Activated CD4-positive, alpha-beta T cell treated with anti-CD3 and anti-CD28 coated beads for 24 hours (primary cell): Measurements from ENCODE around the gene AIP.
A peak's percentile ranks its signal among the peaks of the same experiment; 100 is the strongest.

Source experiments
- DNase-seq, 2 donors: peaks; one replicate each; pipeline ENCODE4 v3.0.0-alpha.2; 2020; ENCODE audit warnings: low read depth in 2 of 2

Gene AIP

GRCh38 chr11:67493548-67494370 is 10.9 kb downstream of the AIP start:
- no peak for DNase-seq

GRCh38 chr11:67494371-67495233 is 11.8 kb downstream of the AIP start:
- no peak for DNase-seq

GRCh38 chr11:67495234-67496005 is 12.6 kb downstream of the AIP start:
- no peak for DNase-seq

DNA sequence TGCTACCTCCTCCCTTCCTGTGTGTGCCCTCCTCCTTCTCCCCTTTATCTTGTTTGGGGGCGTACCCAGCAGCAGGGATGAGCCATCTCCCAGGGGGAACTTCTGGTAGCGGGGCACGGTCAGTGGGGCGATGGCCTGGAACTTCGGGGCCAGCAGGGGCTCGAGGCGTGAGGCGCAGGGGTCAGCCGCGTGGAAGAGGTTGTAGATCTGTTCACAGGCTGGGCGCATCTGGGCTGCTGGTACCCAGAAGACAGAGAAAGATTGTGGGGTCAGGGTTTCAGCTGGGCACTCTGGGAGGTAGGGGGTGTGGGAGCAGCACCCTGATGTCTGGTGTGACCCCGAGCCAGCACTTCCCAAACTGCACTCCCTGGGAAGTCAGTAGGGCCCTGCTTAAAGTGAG is 13.3 kb downstream of the AIP start:
- DNase-seq: no peak

DNA sequence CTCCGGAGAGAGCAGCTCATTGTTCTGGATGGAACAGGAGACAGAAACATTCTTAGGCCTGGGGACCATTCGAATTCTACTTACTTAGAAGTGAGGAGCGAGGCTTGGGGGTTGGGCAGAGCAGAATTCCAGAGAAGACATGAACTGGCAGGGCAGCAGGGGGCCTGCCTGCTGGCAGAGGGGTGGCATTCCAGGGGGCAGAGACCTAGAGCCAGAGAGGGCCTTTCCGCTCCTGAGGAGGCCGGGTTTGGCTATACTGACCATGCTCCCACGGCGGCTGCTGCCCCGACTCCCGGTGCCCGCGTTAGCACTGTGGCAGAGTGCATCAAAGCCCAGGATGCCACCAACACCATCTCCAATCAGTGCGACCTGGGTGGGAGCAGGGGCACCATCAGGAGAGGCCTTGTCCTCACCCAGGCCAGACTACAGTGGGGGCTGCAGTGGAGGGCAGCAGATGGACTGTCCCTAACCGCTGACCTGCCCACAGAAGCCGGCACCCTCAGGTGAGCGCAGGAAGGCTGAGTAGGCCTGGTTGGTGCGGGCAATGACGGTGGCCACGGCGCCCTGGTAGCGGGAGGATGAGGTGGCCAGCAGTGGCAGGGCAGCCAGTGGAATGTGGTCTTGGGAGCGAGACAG is 14.9 kb downstream of the AIP start:
- DNase-seq: no peak

DNA sequence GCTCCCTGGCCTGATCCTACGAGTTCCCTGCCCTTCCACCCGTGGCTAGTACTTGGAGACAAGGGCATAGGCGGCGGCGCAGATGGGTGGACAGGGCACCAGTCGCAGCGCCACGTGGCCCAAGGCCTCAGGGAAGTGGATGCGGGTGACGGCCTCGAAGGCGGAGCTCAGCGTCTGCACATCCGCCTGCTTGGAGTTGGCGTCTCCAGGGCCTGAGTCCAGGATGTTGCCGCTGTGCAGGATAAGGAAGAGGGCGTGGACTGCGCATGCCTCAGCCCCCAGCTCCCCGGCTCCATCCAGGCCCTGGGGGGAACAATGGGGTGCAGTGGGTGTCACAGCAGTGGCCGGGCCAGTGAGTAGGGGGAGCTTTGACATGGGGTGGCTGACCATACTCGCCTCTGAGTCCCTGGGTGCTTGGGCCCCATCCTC is 15.7 kb downstream of the AIP start:
- no peak for DNase-seq

- no peak for DNase-seq
Measured at GRCh38 chr11:67499808-67500483, 17.1 kb downstream of the AIP start.

DNA sequence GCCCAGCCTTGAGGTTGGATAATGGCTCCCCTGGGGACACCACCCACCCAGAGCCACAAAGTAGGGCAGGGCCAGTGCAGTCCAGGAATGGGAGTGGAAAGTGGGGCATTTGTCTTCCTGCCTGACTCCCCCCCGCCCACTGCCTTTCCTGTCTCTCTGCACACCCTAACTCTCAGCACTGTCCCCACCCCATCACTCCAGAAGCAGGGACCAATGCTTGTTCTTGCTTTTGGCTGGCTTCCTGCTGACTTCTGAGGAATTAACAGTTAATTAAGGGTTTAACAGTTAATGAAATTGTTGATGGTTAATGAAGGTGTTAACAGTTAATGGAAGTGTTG is 17.6 kb downstream of the AIP start:
- no peak for DNase-seq

DNA sequence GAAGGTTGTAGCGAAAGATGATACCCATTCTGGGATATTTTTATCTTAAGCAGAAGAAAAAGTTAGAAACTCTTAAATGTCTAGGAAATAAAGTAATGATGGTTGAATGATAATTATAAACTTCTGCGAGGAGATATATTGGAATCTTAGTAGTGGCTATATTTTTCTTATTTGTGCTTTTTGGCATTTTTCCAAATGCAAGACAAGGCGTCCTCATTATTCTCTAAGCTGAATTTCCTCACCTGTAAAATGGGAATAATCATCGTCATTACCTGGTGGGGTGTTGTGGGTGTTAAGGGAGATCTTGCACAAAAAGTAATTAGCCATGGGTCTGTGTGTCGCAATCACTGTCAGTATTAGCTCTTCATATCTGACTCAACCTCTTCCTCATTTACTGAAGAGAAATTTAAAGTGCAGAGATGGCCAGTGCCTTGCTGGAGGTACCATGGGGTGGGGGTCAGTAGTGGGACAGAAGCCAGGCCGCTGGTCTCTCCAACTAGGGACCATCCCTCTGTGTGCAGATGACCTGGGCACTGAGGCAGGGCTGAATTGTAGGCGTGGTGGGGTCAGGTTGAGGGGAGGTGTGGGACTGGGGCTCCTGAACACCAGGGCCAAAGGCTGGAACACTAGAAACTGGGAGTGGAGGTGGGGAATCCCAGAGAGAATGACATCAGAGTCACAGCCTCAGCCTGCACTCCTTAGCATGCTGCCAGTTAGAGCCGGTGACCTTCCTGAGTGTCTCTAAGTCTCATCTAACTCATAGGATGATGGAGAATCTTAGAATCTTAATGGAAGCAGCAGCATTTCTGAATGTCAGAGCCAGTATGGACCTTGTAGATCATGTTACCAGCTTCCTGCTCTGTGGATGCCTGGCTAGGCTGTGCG is 18.2 kb downstream of the AIP start:
- DNase-seq: no peak

GRCh38 chr11:67501854-67502253 is 19.0 kb downstream of the AIP start:
- no peak for DNase-seq

- no peak for DNase-seq
Measured at GRCh38 chr11:67502328-67502979, 19.6 kb downstream of the AIP start.

GRCh38 chr11:67503119-67504004 is 20.5 kb downstream of the AIP start:
- DNase-seq: no peak

DNA sequence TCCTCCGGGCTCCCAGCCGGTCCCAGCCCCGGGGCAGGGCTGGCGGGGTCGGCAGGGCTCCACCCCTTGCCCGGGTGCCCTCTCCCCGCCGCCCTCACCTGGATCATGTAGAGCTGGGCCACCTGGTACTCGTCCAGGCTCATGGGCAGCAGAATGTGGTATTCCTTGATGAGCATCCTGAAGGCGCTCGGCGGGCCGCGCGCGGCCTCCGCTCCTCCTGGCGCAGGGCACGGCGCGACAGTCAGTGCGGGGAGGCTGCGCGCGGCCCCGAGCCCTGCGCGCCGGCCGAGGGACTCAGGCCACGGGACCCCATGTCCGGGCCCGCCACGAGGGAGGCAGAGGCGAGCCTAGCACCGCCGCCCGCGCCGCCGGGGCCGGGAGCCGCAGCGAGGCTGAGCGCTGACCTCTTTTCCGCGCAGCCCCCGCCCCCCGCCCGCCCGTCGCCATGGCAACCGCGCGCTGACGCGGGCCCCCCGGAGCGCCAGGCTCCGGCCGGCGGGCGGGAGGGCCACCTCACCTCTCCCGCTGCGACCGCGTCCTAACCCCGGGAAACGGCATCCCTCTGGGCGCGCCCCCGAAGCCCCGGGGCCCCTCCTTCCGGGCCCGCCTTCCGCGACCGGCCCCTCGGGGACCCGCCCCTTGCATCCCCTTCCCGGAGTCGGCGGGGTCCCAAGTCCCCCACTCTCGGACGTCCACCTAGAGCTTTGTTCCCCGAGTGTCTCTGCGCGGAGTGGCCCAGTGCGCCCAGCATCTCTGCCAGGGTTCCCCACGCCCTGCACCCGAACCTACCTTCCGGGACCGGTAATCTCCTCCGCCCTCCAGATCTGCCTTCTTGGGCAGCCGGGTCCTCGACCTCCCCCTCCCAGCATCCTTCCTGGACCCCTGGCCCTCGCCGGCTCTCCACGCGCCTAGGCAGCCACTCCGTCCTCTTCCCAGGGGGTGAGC is 21.5 kb downstream of the AIP start:
- no peak for DNase-seq

- peak; percentile 67 to 73 for DNase-seq
Measured at GRCh38 chr11:67504950-67505581, 22.2 kb downstream of the AIP start, which contains the start of gene PITPNM1. Gene PITPNM1 (minus strand): TSS chr11:67505363. CDS start chr11:67504180, 1,183 bp downstream.

DNA sequence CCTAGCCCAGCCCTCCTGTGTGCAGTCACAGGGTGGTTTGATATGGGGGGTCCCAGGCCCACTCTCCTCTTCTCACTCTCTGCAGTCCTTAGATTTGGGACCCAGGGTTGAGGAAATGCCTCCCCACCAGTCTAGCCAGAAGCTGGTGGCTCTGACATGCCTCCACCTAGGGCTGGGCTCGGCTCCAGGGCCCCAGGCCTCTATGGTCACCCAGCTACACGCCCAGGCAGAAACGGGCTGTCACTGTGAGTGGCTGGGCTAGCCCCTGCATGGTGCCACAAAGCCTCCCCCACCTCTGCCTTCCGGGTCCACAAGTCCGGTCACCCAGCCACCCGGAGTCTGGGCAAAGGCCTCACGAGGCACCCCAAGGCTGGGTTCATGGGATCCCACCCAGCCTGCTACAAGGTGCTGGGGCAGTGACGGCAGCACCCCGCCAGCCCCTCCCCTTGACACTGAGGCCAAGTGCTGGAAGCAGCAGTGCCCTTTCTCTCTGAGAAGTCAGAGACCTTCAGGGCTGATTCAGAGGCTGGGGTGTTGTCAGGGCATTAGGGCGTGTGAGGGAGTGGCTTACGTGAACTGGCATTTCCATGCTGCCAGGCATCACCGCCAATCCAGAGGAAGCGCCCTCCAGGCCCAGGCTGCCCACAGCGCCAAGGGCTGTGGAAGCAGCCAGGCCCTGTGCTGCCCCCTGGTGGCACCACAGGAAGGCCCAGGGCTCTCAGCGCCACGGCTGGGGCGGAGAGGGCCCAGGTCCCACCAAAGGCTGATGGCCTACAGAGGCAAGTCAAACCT is 23.0 kb downstream of the AIP start:
- peak; percentile 87 to 90 for DNase-seq

GRCh38 chr11:67506426-67507051 is 23.7 kb downstream of the AIP start:
- DNase-seq: no peak
